Lower leg skin (tissue), 4 donors: ENCODE measurements around the gene RLF. TPM values are rescaled to one million over a fixed set of nuclear protein-coding genes. Genes with fewer than 3 reads are reported as not detected.

Experiments used
- DNase-seq, 2 donors: peaks; one replicate each; pipeline ENCODE4 v3.0.0-alpha.2; 2019; ENCODE audit warnings: low spot score in 2 of 2
- H3K4me3 ChIP-seq: fragments of 200-600 bp; sonication (generic); 2 replicates; pipeline ENCODE4 v1.5.1; 2017; ENCODE audit warnings: mild to moderate bottlenecking, low read depth; ENCODE audit not compliant: poor library complexity, severe bottlenecking
- POLR2A ChIP-seq, 2 donors: fragments of 450-650 bp; IDR thresholded peaks; one replicate each; pipeline ENCODE4 v1.6.1; 2016 to 2017; ENCODE audit warnings: antibody characterized with exemption in 2 of 2, mild to moderate bottlenecking in 1 of 2, moderate library complexity in 1 of 2
- WGBS, 2 donors: methylation state at CpG; one replicate each; pipeline ENCODE4 v1.1.5; 2018; 5-methylcytosine and 5-hydroxymethylcytosine counted together
- intact Hi-C: fragments of 100-400 bp; cut with DNase I; formaldehyde crosslinking; loops from one replicate; pipeline ENCODE4 v1.15.0; 2023; ENCODE audit warnings: low total_unique reads
- total RNA-seq, 4 donors: library from RNA; depleted of rRNA; stranded (reverse); fragments of >200 nt; gene quantifications; one replicate each; pipeline ENCODE4 v1.1.0, GENCODE V29; 2016
- TF ChIP-seq, protein P1 (sequence below), 3 donors: fragments of 450-650 bp; IDR thresholded peaks; one replicate each; pipeline ENCODE4 v1.5.1; 2016; ENCODE audit warnings: antibody characterized with exemption in 3 of 3, mild to moderate bottlenecking in 3 of 3, moderate library complexity in 2 of 3

The RLF gene
- total RNA-seq, 4 donors from 2014 or later = 22.8 to 30.9 (median 25.3) TPM

DNA sequence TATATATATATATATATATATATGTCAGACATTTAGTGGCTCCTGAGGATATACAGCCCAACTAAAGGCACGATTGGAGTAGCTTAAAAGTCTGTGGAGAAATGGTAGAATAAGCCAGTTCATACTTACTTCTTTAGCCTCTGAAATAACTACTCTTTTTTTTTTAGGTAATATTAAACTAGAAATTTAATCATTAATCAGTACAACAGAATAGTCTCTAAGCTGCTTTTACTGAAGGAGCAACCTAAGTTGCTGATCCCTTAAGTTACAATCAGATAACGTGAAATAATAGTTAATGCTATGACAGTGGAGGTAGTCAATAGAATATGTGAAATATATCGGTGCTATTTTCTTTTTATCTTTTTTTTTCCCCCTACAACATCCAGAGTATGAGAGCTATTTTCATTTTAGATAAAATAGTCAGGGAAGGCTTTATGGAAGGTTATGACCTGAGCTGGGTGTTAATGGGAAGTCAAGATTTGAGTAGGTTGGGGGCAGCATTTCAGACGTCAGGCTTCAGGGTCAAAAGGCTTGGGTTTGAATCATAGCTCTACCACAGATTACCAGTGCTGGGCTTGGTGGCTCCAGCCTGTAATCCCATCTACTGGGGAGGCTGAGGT is 112.5 kb downstream of the RLF start:
- no peak for DNase-seq
- TF ChIP-seq, protein P1, sequence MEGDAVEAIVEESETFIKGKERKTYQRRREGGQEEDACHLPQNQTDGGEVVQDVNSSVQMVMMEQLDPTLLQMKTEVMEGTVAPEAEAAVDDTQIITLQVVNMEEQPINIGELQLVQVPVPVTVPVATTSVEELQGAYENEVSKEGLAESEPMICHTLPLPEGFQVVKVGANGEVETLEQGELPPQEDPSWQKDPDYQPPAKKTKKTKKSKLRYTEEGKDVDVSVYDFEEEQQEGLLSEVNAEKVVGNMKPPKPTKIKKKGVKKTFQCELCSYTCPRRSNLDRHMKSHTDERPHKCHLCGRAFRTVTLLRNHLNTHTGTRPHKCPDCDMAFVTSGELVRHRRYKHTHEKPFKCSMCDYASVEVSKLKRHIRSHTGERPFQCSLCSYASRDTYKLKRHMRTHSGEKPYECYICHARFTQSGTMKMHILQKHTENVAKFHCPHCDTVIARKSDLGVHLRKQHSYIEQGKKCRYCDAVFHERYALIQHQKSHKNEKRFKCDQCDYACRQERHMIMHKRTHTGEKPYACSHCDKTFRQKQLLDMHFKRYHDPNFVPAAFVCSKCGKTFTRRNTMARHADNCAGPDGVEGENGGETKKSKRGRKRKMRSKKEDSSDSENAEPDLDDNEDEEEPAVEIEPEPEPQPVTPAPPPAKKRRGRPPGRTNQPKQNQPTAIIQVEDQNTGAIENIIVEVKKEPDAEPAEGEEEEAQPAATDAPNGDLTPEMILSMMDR (IDR thresholded peaks at IDR 0.05) = no peak
- TF ChIP-seq POLR2A (IDR thresholded peaks at IDR 0.05) = no peak
- no peak overlapping the region for H3K4me3 ChIP-seq
- intact Hi-C loops = no loop called here
- WGBS, 2 donors = 95 to 96% methylated on average over 4 of the region's 4 CpGs

DNA sequence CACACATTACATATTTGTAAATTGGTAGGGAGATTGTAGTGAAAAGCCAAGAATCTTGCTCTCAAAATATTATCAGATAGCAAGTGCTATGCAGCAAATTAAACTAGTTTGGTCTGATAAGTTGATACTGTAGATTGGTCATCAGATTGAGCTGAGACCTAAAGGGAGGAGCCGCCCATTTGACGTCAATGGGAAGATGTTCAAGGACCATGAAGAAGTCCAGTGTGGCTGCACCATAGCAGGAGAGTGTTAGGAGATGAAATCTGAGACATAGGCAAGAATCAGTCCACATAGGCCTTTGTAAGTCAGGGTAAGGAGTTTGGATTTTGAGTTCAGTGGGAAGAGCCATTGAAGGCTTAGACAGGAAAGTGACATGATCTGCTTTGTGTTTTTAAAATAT is 113.1 kb downstream of the RLF start:
- DNase-seq = no peak
- WGBS, 2 donors = 95 to 98% methylated on average over 2 of the region's 2 CpGs
- H3K4me3 ChIP-seq = no peak overlapping the region
- intact Hi-C loops = no loop called here
- TF ChIP-seq POLR2A (IDR thresholded peaks at IDR 0.05) = no peak
- TF ChIP-seq, protein P1 (IDR thresholded peaks at IDR 0.05) = no peak

DNA sequence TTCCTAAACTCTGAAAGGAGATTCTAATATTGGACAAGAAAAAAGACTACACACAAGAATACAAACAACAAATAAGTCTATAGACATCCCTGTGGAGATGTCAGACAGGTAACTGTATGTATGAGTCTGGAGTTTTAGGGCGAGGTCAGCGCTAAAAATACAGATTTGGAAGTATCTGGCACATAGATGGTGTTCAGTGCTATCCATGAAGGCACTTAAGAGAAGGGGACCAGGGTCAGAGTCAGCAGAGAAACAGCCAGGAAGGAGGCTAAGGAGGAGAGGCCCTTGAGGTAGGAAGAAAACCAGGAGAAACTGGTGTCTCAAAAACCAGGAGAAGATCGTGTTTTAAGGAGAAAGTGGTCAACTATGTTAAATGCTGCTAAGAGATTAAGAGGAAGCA is 114.9 kb downstream of the RLF start:
- 93 to 96% methylated on average over 3 of the region's 3 CpGs for WGBS, 2 donors
- intact Hi-C loops = no loop called here
- DNase-seq = no peak
- H3K4me3 ChIP-seq = no peak overlapping the region
- no peak for TF ChIP-seq POLR2A (IDR thresholded peaks at IDR 0.05)
- TF ChIP-seq, protein P1 (IDR thresholded peaks at IDR 0.05) = no peak

GRCh38 chr1:40281853-40282252 is 120.7 kb downstream of the RLF start:
- no peak overlapping the region for H3K4me3 ChIP-seq
- 75 to 80% methylated on average over 2 of the region's 2 CpGs for WGBS, 2 donors
- no peak for TF ChIP-seq POLR2A (IDR thresholded peaks at IDR 0.05)
- intact Hi-C loops = no loop called here
- DNase-seq = no peak

Other genes with a start within 250 kb of the RLF start
- gene MFSD2A, start 206.2 kb upstream of the RLF start, total RNA-seq = 100 to 1,000 TPM; 103 to 209 (median 131) TPM
- gene CAP1, start 120.7 kb upstream of the RLF start, total RNA-seq = 100 to 1,000 TPM; 136 to 173 (median 143) TPM
- 10 to 100 TPM; 28.2 to 42.1 (median 37.5) TPM for gene PPT1, start 64.1 kb upstream of the RLF start, total RNA-seq
- gene TMCO2, start 86.5 kb downstream of the RLF start, total RNA-seq = not detected
- gene ZMPSTE24, start 96.8 kb downstream of the RLF start, total RNA-seq = 10 to 100 TPM; 14.9 to 29.8 (median 27.4) TPM
- gene COL9A2, start 155.9 kb downstream of the RLF start, total RNA-seq = 1 to 10 TPM; 2.4 to 8.7 (median 4.3) TPM
- 10 to 100 TPM; 34.2 to 69.5 (median 43.7) TPM for gene SMAP2, start 212.3 kb downstream of the RLF start, total RNA-seq